Mucosa of descending colon (tissue), 3 donors: ENCODE data around the gene TOGARAM1. TPM values are rescaled to one million over a fixed set of nuclear protein-coding genes. Genes with fewer than 3 reads are reported as not detected.

Experiments
- ATAC-seq: fragments of 200-7000 bp; cut with Tn5 transposase; one replicate; pipeline ENCODE4 v1.9.1; 2020; ENCODE audit warnings: mild to moderate bottlenecking, moderate library complexity
- DNase-seq, 3 donors: peaks; one replicate each; pipeline ENCODE4 v3.0.0-alpha.2; 2020
- H3K36me3 ChIP-seq: fragments of 200-600 bp; one replicate; pipeline ENCODE4 v1.8.0; 2021; ENCODE audit warnings: low read depth, mild to moderate bottlenecking
- H3K4me1 ChIP-seq: fragments of 200-600 bp; one replicate; pipeline ENCODE4 v1.8.0; 2021; ENCODE audit warnings: low read depth, mild to moderate bottlenecking
- H3K4me3 ChIP-seq: fragments of 200-600 bp; one replicate; pipeline ENCODE4 v1.8.0; 2021; ENCODE audit warnings: mild to moderate bottlenecking
- H3K9me3 ChIP-seq: fragments of 200-600 bp; one replicate; pipeline ENCODE4 v1.8.0; 2021; ENCODE audit warnings: mild to moderate bottlenecking
- intact Hi-C, 2 donors: fragments of 100-400 bp; cut with DNase I in 1 of 2; cut with micrococcal nuclease in 1 of 2; formaldehyde crosslinking; loops; one replicate each; pipeline versions ENCODE4 v1.11.0 to v1.11.1; 2022; cut with DNase I, micrococcal nuclease
- total RNA-seq, 3 donors: library from RNA; stranded (reverse); fragmentation: NEBNext Ultra II Directional in 2 of 3; extraction: Animal tissue kit (Norgen Biotek cat#: 25700) in 2 of 3; gene quantifications; one replicate each; pipeline versions ENCODE4 v1.2.1 to v1.2.4, GENCODE V29; 2021 to 2023
- TF ChIP-seq, protein P1 (sequence below): fragments of 200-600 bp; IDR thresholded peaks from one replicate; pipeline ENCODE4 v1.8.0; 2022; ENCODE audit warnings: antibody characterized with exemption, mild to moderate bottlenecking
- donor health status: DM: no; HTN: no; CAD: no; lungs with moderate emphysema.
- donor health status: DM: no; HTN: no; CAD: no.
- donor health status: DM: no; HTN: yes; CAD: no.

TOGARAM1 gene
- total RNA-seq, 3 donors from 2014 or later, result 13.2 to 17.0 (median 14.8) TPM

- DNase-seq (no peak), ATAC-seq (no peak)
- peaks cover 49% of the 10 kb centered on the region for H3K4me1 ChIP-seq
- TF ChIP-seq, protein P1, sequence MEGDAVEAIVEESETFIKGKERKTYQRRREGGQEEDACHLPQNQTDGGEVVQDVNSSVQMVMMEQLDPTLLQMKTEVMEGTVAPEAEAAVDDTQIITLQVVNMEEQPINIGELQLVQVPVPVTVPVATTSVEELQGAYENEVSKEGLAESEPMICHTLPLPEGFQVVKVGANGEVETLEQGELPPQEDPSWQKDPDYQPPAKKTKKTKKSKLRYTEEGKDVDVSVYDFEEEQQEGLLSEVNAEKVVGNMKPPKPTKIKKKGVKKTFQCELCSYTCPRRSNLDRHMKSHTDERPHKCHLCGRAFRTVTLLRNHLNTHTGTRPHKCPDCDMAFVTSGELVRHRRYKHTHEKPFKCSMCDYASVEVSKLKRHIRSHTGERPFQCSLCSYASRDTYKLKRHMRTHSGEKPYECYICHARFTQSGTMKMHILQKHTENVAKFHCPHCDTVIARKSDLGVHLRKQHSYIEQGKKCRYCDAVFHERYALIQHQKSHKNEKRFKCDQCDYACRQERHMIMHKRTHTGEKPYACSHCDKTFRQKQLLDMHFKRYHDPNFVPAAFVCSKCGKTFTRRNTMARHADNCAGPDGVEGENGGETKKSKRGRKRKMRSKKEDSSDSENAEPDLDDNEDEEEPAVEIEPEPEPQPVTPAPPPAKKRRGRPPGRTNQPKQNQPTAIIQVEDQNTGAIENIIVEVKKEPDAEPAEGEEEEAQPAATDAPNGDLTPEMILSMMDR, result no peak
- H3K36me3 ChIP-seq, result no peaks in the 10 kb centered on the region
- peak overlapping the region; percentile 69 for H3K4me3 ChIP-seq
- intact Hi-C loops, result no loop called here
- no peaks in the 10 kb centered on the region for H3K9me3 ChIP-seq
These were observed 1.1 kb downstream of the TOGARAM1 start for GRCh38 chr14:44963044-44963528.

DNA sequence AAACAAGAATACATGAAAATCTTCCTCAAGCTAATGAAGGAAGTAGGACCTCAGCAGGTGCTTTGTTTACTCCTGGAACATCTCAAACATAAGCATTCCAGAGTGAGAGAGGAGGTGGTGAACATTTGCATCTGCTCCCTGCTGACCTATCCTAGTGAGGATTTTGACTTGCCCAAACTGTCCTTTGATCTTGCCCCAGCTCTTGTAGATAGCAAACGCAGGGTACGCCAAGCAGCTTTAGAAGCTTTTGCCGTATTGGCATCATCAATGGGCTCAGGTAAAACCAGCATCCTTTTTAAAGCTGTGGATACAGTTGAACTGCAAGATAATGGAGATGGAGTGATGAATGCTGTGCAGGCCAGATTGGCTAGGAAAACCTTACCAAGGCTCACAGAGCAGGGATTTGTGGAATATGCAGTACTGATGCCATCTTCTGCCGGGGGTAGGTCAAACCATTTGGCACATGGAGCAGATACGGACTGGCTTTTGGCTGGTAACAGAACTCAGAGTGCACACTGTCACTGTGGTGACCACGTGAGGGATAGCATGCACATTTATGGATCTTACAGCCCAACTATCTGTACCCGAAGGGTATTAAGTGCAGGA lies 1.9 kb downstream of the TOGARAM1 start:
- ATAC-seq (no peak), DNase-seq (no peak)
- Histone ChIP-seq H3K36me3 (no peaks in the 10 kb centered on the region), H3K9me3 (no peaks in the 10 kb centered on the region), H3K4me1 (peaks cover 44% of the 10 kb centered on the region), H3K4me3 (no peak overlapping the region)
- TF ChIP-seq, protein P1, result no peak
- intact Hi-C loops, result no loop called here

GRCh38 chr14:44966601-44967336 lies 4.8 kb downstream of the TOGARAM1 start:
- no peak for ATAC-seq
- peaks cover 28% of the 10 kb centered on the region for H3K4me1 ChIP-seq
- H3K36me3 ChIP-seq, result no peaks in the 10 kb centered on the region
- no peak overlapping the region for H3K4me3 ChIP-seq
- TF ChIP-seq, protein P1, result no peak
- intact Hi-C loops, result no loop called here
- H3K9me3 ChIP-seq, result peaks cover 4% of the 10 kb centered on the region
- DNase-seq, result no peak

DNA sequence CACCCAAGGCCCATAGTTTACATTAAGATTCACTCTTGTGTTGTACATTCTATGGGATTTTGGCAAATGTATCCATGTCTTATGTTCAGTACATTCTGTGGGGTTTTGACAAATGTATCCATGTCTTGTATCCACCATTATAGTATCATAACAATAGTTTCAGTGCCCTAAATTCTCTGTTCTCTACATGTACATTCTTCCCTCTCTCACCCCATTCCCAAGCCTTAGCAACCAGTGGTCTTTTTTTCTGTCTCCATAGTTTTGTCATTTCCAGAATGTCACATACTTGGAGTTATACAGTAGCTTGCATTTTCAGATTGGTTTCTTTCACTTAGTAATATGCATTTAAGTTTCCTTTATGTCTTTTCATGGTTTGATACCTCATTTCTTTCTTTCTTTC lies 6.7 kb downstream of the TOGARAM1 start:
- TF ChIP-seq, protein P1, result no peak
- no peak for ATAC-seq
- Histone ChIP-seq H3K4me3 (no peak overlapping the region), H3K9me3 (peaks cover 4% of the 10 kb centered on the region), H3K36me3 (no peaks in the 10 kb centered on the region), H3K4me1 (peaks cover 19% of the 10 kb centered on the region)
- intact Hi-C loops, result no loop called here
- DNase-seq, result no peak

- TF ChIP-seq, protein P1, result no peak
- Histone ChIP-seq H3K9me3 (peaks cover 4% of the 10 kb centered on the region), H3K36me3 (no peaks in the 10 kb centered on the region), H3K4me1 (peaks cover 4% of the 10 kb centered on the region), H3K4me3 (no peak overlapping the region)
- DNase-seq (no peak), ATAC-seq (no peak)
- intact Hi-C loops, result no loop called here
These were observed 8.9 kb downstream of the TOGARAM1 start for GRCh38 chr14:44970907-44971306.
